PFSK-1 (cell line): ENCODE measurements around the gene DLX3.

Source experiments
- FOXP2 ChIP-seq: optimal IDR thresholded peaks from 2 replicates; pipeline ENCODE3; 2011; ENCODE audit warnings: borderline replicate concordance, control low read depth, inconsistent platforms; ENCODE audit not compliant: insufficient read depth; ENCODE audit errors: extremely low read length, extremely low read depth
- POLR2AphosphoS5 ChIP-seq: IDR thresholded peaks from 2 replicates; pipeline ENCODE4 v1.6.1; 2012; ENCODE audit warnings: low read depth, mild to moderate bottlenecking, control low read depth, low read length, moderate library complexity
- SIN3A ChIP-seq: IDR thresholded peaks from 2 replicates; pipeline ENCODE4 v1.6.1; 2012; ENCODE audit warnings: mild to moderate bottlenecking, low read length, moderate library complexity, borderline replicate concordance; ENCODE audit not compliant: insufficient read depth
- TAF1 ChIP-seq: IDR thresholded peaks from 2 replicates; pipeline ENCODE4 v1.6.1; 2012; ENCODE audit warnings: low read length, control low read depth, borderline replicate concordance; ENCODE audit not compliant: insufficient read depth
- TF ChIP-seq, protein P1 (sequence below), 2 experiments: IDR thresholded peaks; 2 replicates each; pipeline versions ENCODE4 v1.6.1 to v1.8.0; 2011 to 2012; ENCODE audit warnings: low read depth in 2 of 2, low read length in 2 of 2, control low read depth in 1 of 2, inconsistent platforms in 1 of 2, mild to moderate bottlenecking in 1 of 2, moderate library complexity in 1 of 2; ENCODE audit not compliant: insufficient read depth in 1 of 2

Gene DLX3

DNA sequence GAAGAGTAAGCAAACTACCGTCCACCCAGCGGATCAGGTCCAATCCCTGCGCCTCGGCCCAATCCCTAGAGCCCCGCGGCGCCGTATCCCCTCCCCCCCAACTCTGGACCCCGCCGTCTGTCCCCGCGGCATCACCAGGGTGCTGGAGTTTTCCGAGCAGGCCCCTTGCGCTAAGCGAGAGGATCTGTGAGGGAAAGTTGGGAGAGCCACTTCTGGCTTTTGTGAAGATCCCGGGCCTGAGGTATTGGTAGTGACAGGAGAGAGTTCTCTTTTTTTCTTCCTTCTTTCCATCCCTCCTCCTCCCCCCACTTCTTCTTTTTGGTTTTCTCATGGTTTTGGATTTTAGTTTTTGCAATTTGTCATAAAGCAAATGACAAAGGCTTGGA, 29.5 kb downstream of the DLX3 start:
- TF ChIP-seq POLR2AphosphoS5, result no peak
- TF ChIP-seq, protein P1, sequence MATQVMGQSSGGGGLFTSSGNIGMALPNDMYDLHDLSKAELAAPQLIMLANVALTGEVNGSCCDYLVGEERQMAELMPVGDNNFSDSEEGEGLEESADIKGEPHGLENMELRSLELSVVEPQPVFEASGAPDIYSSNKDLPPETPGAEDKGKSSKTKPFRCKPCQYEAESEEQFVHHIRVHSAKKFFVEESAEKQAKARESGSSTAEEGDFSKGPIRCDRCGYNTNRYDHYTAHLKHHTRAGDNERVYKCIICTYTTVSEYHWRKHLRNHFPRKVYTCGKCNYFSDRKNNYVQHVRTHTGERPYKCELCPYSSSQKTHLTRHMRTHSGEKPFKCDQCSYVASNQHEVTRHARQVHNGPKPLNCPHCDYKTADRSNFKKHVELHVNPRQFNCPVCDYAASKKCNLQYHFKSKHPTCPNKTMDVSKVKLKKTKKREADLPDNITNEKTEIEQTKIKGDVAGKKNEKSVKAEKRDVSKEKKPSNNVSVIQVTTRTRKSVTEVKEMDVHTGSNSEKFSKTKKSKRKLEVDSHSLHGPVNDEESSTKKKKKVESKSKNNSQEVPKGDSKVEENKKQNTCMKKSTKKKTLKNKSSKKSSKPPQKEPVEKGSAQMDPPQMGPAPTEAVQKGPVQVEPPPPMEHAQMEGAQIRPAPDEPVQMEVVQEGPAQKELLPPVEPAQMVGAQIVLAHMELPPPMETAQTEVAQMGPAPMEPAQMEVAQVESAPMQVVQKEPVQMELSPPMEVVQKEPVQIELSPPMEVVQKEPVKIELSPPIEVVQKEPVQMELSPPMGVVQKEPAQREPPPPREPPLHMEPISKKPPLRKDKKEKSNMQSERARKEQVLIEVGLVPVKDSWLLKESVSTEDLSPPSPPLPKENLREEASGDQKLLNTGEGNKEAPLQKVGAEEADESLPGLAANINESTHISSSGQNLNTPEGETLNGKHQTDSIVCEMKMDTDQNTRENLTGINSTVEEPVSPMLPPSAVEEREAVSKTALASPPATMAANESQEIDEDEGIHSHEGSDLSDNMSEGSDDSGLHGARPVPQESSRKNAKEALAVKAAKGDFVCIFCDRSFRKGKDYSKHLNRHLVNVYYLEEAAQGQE (IDR thresholded peaks at IDR 0.05; ENCODE audit: insufficient read depth in 1 of 2, low read depth in 2 of 2, low read length in 2 of 2), result no peak
- TF ChIP-seq FOXP2, result no peak
- no peak for TF ChIP-seq TAF1
- TF ChIP-seq SIN3A, result no peak

DNA sequence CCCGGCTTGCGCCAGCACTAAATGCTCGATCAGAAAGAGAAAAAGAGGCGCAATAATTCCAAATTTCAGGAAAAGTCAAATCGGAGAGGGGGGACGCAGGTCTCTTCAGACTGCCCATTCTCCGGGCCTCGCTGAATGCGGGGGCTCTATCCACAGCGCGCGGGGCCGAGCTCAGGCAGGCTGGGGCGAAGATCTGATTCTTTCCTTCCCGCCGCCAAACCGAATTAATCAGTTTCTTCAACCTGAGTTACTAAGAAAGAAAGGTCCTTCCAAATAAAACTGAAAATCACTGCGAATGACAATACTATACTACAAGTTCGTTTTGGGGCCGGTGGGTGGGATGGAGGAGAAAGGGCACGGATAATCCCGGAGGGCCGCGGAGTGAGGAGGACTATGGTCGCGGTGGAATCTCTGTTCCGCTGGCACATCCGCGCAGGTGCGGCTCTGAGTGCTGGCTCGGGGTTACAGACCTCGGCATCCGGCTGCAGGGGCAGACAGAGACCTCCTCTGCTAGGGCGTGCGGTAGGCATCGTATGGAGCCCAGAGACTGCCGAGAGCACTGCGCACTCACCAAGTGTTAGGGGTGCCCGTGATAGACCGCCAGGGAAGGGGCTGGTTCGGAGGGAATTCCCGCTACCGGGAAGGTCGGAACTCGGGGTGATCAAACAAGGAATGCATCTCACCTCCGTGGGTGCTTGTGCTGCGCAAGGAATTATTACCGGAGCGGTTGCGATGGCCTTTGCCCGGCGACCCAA, 30.1 kb downstream of the DLX3 start:
- TF ChIP-seq SIN3A, result no peak
- TF ChIP-seq FOXP2, result no peak
- TF ChIP-seq, protein P1 (IDR thresholded peaks at IDR 0.05; ENCODE audit: insufficient read depth in 1 of 2, low read depth in 2 of 2, low read length in 2 of 2), result no peak
- TF ChIP-seq TAF1, result no peak
- TF ChIP-seq POLR2AphosphoS5, result no peak

DNA sequence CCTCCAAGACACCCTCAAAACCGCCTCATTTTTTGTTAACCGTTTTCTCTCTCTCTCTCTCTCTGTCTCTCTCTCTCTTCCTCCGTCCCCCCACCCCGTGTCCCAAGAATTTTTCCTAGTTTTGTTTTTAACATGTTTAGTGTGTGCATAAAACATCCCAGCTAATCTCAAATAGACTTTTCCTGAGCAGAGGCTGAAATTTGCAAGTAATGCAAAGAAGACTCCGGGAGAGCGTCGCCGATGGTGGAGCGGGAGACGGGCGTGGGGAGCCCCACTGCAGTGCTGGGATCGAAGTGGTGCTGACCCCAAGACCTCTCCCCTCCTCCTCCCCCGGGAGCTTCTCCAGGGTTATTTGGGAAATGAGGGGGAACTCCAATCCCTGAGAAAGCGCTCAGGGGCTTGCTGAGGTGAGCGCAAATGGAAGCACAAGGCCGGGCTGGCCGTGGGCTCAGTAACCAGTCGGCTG, 30.7 kb downstream of the DLX3 start:
- TF ChIP-seq FOXP2, result no peak
- TF ChIP-seq TAF1, result no peak
- TF ChIP-seq, protein P1 (IDR thresholded peaks at IDR 0.05; ENCODE audit: insufficient read depth in 1 of 2, low read depth in 2 of 2, low read length in 2 of 2), result no peak
- no peak for TF ChIP-seq SIN3A
- no peak for TF ChIP-seq POLR2AphosphoS5

DNA sequence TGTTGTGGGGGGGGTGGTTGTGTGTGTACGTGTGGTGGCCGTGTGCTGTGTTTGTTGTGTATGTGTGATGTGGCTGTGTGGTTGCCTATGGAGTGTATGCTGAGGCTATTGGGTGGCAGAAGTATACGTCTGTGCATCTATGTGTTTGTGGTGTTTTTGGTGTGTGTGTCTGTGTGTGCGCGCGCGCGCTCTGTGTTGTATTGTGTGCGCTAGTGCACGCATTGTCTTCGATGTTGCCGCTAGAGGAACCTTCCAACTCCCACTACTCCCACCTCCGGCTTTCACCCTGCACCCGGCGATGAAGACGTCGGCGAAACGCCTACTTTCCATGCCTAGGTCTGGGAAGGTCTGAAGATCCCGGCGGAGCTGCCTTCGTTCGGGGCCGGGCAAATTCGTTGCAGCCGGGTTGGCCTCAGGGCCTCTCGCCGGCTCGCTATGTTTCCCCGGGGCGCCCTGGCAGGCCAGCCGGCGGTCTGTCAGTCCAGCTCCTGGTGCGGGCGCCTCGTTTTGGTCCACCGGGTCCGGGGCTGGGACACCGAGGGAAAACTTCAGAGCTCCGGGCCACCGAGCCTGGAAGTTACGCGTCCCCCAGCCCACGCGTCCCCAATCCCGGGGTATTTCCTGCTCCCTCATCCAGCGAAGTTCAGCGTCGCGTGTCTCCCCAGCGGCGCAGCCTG, 31.3 kb downstream of the DLX3 start:
- TF ChIP-seq, protein P1 (IDR thresholded peaks at IDR 0.05; ENCODE audit: insufficient read depth in 1 of 2, low read depth in 2 of 2, low read length in 2 of 2), result no peak
- TF ChIP-seq SIN3A, result no peak

DNA sequence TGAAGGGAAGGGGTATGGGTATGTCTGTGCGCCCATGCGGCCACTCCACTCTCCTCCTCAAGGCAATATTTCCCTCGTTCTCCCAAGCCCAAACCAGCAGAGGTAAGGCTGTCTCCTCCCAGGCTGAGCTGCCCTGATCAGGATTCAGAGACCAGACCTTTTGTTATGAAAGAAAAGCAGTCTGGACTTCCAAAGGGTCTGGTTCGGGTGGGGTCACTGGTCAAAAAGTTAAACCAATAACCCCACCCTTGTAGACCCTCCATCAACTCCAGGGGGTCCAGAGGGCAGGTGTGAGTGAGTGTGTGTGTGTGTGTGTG, 31.8 kb downstream of the DLX3 start:
- TF ChIP-seq POLR2AphosphoS5 (no peak), FOXP2 (no peak), TAF1 (no peak), SIN3A (no peak)
- TF ChIP-seq, protein P1 (IDR thresholded peaks at IDR 0.05; ENCODE audit: insufficient read depth in 1 of 2, low read depth in 2 of 2, low read length in 2 of 2), result no peak
